Measurements from ENCODE around the gene SLC30A10.

- TF ChIP-seq CTCF (conservative IDR thresholded peaks at IDR 0.05; ENCODE audit: low read length) (no peak), EZH2phosphoT487 (IDR thresholded peaks at IDR 0.05; ENCODE audit: borderline replicate concordance) (no peak)
Measured at GRCh38 chr1:219906924-219907771, 21.2 kb downstream of the SLC30A10 start.
